Measurements from ENCODE around the gene CDK11A. TPM values are rescaled to one million over a fixed set of nuclear protein-coding genes. Genes with fewer than 3 reads are reported as not detected.

The CDK11A gene
- total and polyA plus RNA-seq, 11 donors = 4.2 to 30.1 (median 16.7) TPM

- Histone ChIP-seq H3K36me3 (peaks cover 0 to 98% (median 84%) of the 10 kb centered on the region in 9 donors), H3K4me3 (no peak overlapping the region), H3K27me3 (no peaks in the 10 kb centered on the region), H3K27ac (peak overlapping the region in 8 of 12 donors; percentile 2 to 70 (median 48)), H3K9me3 (no peaks in the 10 kb centered on the region), H3K4me1 (peaks cover 0 to 19% (median 10%) of the 10 kb centered on the region in 12 donors)
- no peak for ATAC-seq
- intact Hi-C loops (cut with DNase I) = loop anchor here in 1 of 10 donors (10.0 kb wide), 1 partner anchor 147 kb away; no protein-coding TSS in a partner anchor
- TF ChIP-seq, protein P1, sequence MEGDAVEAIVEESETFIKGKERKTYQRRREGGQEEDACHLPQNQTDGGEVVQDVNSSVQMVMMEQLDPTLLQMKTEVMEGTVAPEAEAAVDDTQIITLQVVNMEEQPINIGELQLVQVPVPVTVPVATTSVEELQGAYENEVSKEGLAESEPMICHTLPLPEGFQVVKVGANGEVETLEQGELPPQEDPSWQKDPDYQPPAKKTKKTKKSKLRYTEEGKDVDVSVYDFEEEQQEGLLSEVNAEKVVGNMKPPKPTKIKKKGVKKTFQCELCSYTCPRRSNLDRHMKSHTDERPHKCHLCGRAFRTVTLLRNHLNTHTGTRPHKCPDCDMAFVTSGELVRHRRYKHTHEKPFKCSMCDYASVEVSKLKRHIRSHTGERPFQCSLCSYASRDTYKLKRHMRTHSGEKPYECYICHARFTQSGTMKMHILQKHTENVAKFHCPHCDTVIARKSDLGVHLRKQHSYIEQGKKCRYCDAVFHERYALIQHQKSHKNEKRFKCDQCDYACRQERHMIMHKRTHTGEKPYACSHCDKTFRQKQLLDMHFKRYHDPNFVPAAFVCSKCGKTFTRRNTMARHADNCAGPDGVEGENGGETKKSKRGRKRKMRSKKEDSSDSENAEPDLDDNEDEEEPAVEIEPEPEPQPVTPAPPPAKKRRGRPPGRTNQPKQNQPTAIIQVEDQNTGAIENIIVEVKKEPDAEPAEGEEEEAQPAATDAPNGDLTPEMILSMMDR (IDR thresholded peaks at IDR 0.05) = no peak
- no peak for TF ChIP-seq POLR2A (IDR thresholded peaks at IDR 0.05)
- 92 to 95% (median 94%) methylated on average over 27 of the region's 27 CpGs for WGBS, 4 donors
- peak in 1 of 5 donors; percentile 11 for DNase-seq
Observed at GRCh38 chr1:1758059-1758621, 34.0 kb upstream of the CDK11A start.

DNA sequence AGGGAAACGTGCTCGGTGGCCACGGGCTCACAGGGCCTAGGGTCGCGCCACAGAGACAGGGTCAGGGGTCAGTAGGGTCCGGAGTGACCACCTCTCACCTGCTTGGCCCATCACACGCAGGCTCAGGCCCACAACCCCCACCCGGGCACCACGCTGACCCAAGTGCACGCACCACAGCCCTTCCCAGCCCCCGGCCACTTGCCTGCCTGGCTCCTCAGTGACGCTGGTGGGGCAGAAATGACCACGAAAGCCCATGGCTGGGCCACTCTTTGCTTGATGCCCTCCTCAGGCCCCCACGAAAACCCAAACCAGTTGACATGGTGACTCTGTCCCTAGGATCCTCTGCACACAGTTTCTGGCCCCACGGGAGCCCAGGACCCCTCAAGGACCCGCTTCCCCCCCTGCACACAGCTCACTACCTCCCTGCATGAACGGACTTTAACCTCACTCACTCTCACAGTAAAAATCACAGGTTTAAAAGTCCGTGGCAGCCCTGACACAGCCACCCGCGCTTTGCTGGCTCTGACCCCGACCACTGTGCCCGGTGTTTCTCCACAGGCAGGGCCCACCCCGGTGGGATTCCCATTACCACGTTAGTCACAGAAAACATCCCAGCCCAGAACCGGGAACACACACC, 33.4 kb upstream of the CDK11A start:
- Histone ChIP-seq H3K4me1 (peaks cover 0 to 19% (median 10%) of the 10 kb centered on the region in 12 donors), H3K27ac (peak overlapping the region in 1 of 12 donors; percentile 70), H3K4me3 (no peak overlapping the region), H3K27me3 (no peaks in the 10 kb centered on the region), H3K9me3 (no peaks in the 10 kb centered on the region), H3K36me3 (peaks cover 0 to 97% (median 86%) of the 10 kb centered on the region in 9 donors)
- 94 to 96% (median 94%) methylated on average over 23 to 25 of the region's 25 CpGs for WGBS, 4 donors
- DNase-seq (peak in 1 of 5 donors; percentile 9), ATAC-seq (no peak)
- intact Hi-C loops (cut with DNase I) = loop anchor here in 1 of 10 donors (10.0 kb wide), 1 partner anchor 147 kb away; no protein-coding TSS in a partner anchor
- TF ChIP-seq, protein P1 (IDR thresholded peaks at IDR 0.05) = no peak
- TF ChIP-seq POLR2A (IDR thresholded peaks at IDR 0.05) = no peak

GRCh38 chr1:1756661-1757421, 32.7 kb upstream of the CDK11A start:
- Histone ChIP-seq H3K27ac (no peak overlapping the region), H3K36me3 (peaks cover 0 to 96% (median 84%) of the 10 kb centered on the region in 9 donors), H3K9me3 (no peaks in the 10 kb centered on the region), H3K27me3 (no peaks in the 10 kb centered on the region), H3K4me1 (peaks cover 0 to 19% (median 10%) of the 10 kb centered on the region in 12 donors), H3K4me3 (no peak overlapping the region)
- 88 to 93% (median 91%) methylated on average over 29 to 33 of the region's 33 CpGs for WGBS, 4 donors
- DNase-seq (peak in 1 of 5 donors; percentile 13), ATAC-seq (no peak)
- TF ChIP-seq, protein P1 (IDR thresholded peaks at IDR 0.05) = no peak
- TF ChIP-seq POLR2A (IDR thresholded peaks at IDR 0.05) = no peak
- intact Hi-C loops (cut with DNase I) = loop anchor here in 1 of 10 donors (10.0 kb wide), 1 partner anchor 148 kb away; no protein-coding TSS in a partner anchor

All from heart left ventricle (tissue), 16 donors.